Endothelial cell (in vitro differentiated cells): ENCODE measurements around the gene MAB21L2. TPM values are rescaled to one million over a fixed set of nuclear protein-coding genes. Genes with fewer than 3 reads are reported as not detected.

Source experiments
- DNase-seq: peaks from one replicate; pipeline ENCODE4 v3.0.0; 2021; ENCODE audit warnings: low spot score
- H3K27ac Mint-ChIP-seq: one replicate; pipeline ENCODE4 v1.8.0; 2021; ENCODE audit warnings: mixed read lengths, inconsistent platforms; ENCODE audit not compliant: unreplicated experiment
- H3K27me3 Mint-ChIP-seq: one replicate; pipeline ENCODE4 v1.8.0; 2021; ENCODE audit warnings: mild to moderate bottlenecking, moderate library complexity, mixed read lengths, inconsistent platforms; ENCODE audit not compliant: unreplicated experiment
- H3K36me3 Mint-ChIP-seq: one replicate; pipeline ENCODE4 v1.8.0; 2021; ENCODE audit warnings: mild to moderate bottlenecking, low read depth, mixed read lengths, inconsistent platforms; ENCODE audit not compliant: unreplicated experiment
- H3K4me1 Mint-ChIP-seq: one replicate; pipeline ENCODE4 v1.8.0; 2021; ENCODE audit warnings: mild to moderate bottlenecking, mixed read lengths, inconsistent platforms; ENCODE audit not compliant: unreplicated experiment
- H3K4me3 Mint-ChIP-seq: one replicate; pipeline ENCODE4 v1.8.0; 2021; ENCODE audit warnings: mild to moderate bottlenecking, mixed read lengths, inconsistent platforms; ENCODE audit not compliant: unreplicated experiment
- H3K9me3 Mint-ChIP-seq: one replicate; pipeline ENCODE4 v1.8.0; 2021; ENCODE audit warnings: mixed read lengths, inconsistent platforms; ENCODE audit not compliant: unreplicated experiment
- CTCF ChIP-seq: fragments of 200-600 bp; sonication (generic); IDR thresholded peaks from one replicate; pipeline ENCODE4 v1.5.0; 2021; ENCODE audit warnings: antibody characterized with exemption; ENCODE audit not compliant: unreplicated experiment
- total RNA-seq: library from RNA; stranded (reverse); fragmentation: NEBNext Ultra II Directional; extraction: Animal tissue kit (Norgen Biotek cat#: 25700); gene quantifications from one replicate; pipeline ENCODE4 v1.2.1, GENCODE V29; 2021; ENCODE audit not compliant: unreplicated experiment

The MAB21L2 gene
- total RNA-seq, 1 donor from 2014 or later = not detected

- H3K27ac Mint-ChIP-seq = no peak overlapping the region
- H3K27me3 Mint-ChIP-seq = peaks cover 24% of the 10 kb centered on the region
- no peak for TF ChIP-seq CTCF
- peaks cover 2% of the 10 kb centered on the region for H3K36me3 Mint-ChIP-seq
- peak overlapping the region; percentile 86 for H3K4me3 Mint-ChIP-seq
- DNase-seq = no peak
- peaks cover 27% of the 10 kb centered on the region for H3K4me1 Mint-ChIP-seq
- no peaks in the 10 kb centered on the region for H3K9me3 Mint-ChIP-seq
Observed at GRCh38 chr4:150584111-150584915, 2.4 kb downstream of the MAB21L2 start.

GRCh38 chr4:150585611-150586010, 3.7 kb downstream of the MAB21L2 start:
- Mint-ChIP-seq H3K27me3 (peaks cover 16% of the 10 kb centered on the region), H3K4me1 (peaks cover 20% of the 10 kb centered on the region), H3K27ac (no peak overlapping the region), H3K4me3 (no peak overlapping the region), H3K9me3 (no peaks in the 10 kb centered on the region), H3K36me3 (no peaks in the 10 kb centered on the region)
- DNase-seq = no peak
- no peak for TF ChIP-seq CTCF

- no peak overlapping the region for H3K4me3 Mint-ChIP-seq
- H3K36me3 Mint-ChIP-seq = no peaks in the 10 kb centered on the region
- H3K9me3 Mint-ChIP-seq = no peaks in the 10 kb centered on the region
- TF ChIP-seq CTCF = no peak
- peaks cover 16% of the 10 kb centered on the region for H3K27me3 Mint-ChIP-seq
- no peak overlapping the region for H3K27ac Mint-ChIP-seq
- DNase-seq = no peak
- H3K4me1 Mint-ChIP-seq = peaks cover 19% of the 10 kb centered on the region
Observed at GRCh38 chr4:150586162-150586810, 4.3 kb downstream of the MAB21L2 start.

DNA sequence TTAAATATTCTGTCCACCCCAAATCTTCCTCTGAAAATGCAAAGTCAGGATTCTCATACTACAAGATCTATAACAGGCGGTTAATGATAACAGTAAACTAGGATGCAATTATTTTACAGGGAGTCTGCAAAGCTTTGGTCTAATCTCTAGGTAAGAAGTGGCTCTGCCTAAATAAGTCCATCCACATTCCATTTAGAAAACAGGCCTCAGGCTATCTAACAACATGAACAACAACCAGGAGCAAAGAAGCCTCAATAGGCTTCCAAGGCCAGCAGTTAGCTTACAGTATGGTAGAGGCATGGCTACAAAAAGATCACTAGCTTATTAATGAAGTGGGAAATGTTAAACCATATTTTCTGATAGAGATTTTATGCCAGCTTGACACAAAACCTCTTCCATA, 6.4 kb downstream of the MAB21L2 start:
- no peak for DNase-seq
- Mint-ChIP-seq H3K36me3 (no peaks in the 10 kb centered on the region), H3K4me3 (no peak overlapping the region), H3K9me3 (no peaks in the 10 kb centered on the region), H3K4me1 (peaks cover 9% of the 10 kb centered on the region), H3K27me3 (peaks cover 5% of the 10 kb centered on the region), H3K27ac (no peak overlapping the region)
- no peak for TF ChIP-seq CTCF

- Mint-ChIP-seq H3K4me3 (no peak overlapping the region), H3K4me1 (peaks cover 4% of the 10 kb centered on the region), H3K9me3 (no peaks in the 10 kb centered on the region), H3K36me3 (no peaks in the 10 kb centered on the region), H3K27me3 (peaks cover 1% of the 10 kb centered on the region), H3K27ac (no peak overlapping the region)
- no peak for DNase-seq
- no peak for TF ChIP-seq CTCF
Observed at GRCh38 chr4:150589157-150589556, 7.2 kb downstream of the MAB21L2 start.
